H9 (cell line): Measurements from ENCODE around the gene MAP1B. TPM values are rescaled to one million over a fixed set of nuclear protein-coding genes. Genes with fewer than 3 reads are reported as not detected.
A peak's percentile ranks its signal among the peaks of the same experiment; 100 is the strongest.

ENCODE experiments used
- DNase-seq: peaks from one replicate; pipeline ENCODE4 v3.0.0-alpha.2; 2017
- H2AFZ ChIP-seq: one replicate; pipeline ENCODE4 v1.6.1; 2013; ENCODE audit warnings: mild to moderate bottlenecking, low read length, control low read depth, moderate library complexity
- H2AK5ac ChIP-seq: 2 replicates; pipeline ENCODE4 v1.6.1; 2013; ENCODE audit warnings: low read length, control low read depth, mixed read lengths; ENCODE audit not compliant: insufficient read length
- H2BK120ac ChIP-seq: one replicate; pipeline ENCODE4 v1.6.1; 2013; ENCODE audit warnings: low read depth, mild to moderate bottlenecking, low read length, control low read depth, inconsistent platforms; ENCODE audit not compliant: poor library complexity, severe bottlenecking
- H2BK12ac ChIP-seq: 2 replicates; pipeline ENCODE4 v1.6.1; 2013; ENCODE audit warnings: low read length, control low read depth, mixed read lengths, low read depth; ENCODE audit not compliant: insufficient read length
- H2BK15ac ChIP-seq: 2 replicates; pipeline ENCODE4 v1.6.1; 2013; ENCODE audit warnings: low read depth, low read length, control low read depth
- H2BK20ac ChIP-seq: one replicate; pipeline ENCODE4 v1.6.1; 2013; ENCODE audit warnings: low read depth, mild to moderate bottlenecking, low read length, control low read depth, inconsistent platforms; ENCODE audit not compliant: poor library complexity, severe bottlenecking
- H2BK5ac ChIP-seq: 2 replicates; pipeline ENCODE4 v1.6.1; 2013; ENCODE audit warnings: low read length, control low read depth, mixed read lengths; ENCODE audit not compliant: insufficient read length
- H3K14ac ChIP-seq: 2 replicates; pipeline ENCODE4 v1.6.1; 2013; ENCODE audit warnings: low read length, control low read depth; ENCODE audit not compliant: insufficient read depth
- H3K18ac ChIP-seq: 2 replicates; pipeline ENCODE4 v1.6.1; 2013; ENCODE audit warnings: low read depth, mild to moderate bottlenecking, mixed read lengths, low read length, control low read depth; ENCODE audit not compliant: insufficient read length
- H3K23ac ChIP-seq: 2 replicates; pipeline ENCODE4 v1.6.1; 2013; ENCODE audit warnings: low read length, control low read depth, mixed read lengths, low read depth; ENCODE audit not compliant: insufficient read length
- H3K23me2 ChIP-seq: 2 replicates; pipeline ENCODE4 v1.6.1; 2013; ENCODE audit warnings: low read depth, mild to moderate bottlenecking, mixed read lengths, low read length, control low read depth; ENCODE audit not compliant: insufficient read length, poor library complexity, severe bottlenecking
- H3K27ac ChIP-seq: 2 replicates; pipeline ENCODE4 v1.5.1; 2013; ENCODE audit warnings: low read length, control low read depth, mixed read lengths, low read depth; ENCODE audit not compliant: insufficient read length
- H3K27me3 ChIP-seq: 2 replicates; pipeline ENCODE4 v1.6.1; 2013; ENCODE audit warnings: low read length, control low read depth, inconsistent platforms; ENCODE audit not compliant: insufficient read depth
- H3K4ac ChIP-seq: 2 replicates; pipeline ENCODE4 v1.6.1; 2013; ENCODE audit warnings: low read depth, mild to moderate bottlenecking, control low read depth, inconsistent platforms, low read length, moderate library complexity
- H3K4me1 ChIP-seq: 2 replicates; pipeline ENCODE4 v1.6.1; 2013; ENCODE audit warnings: low read length, control low read depth, inconsistent platforms; ENCODE audit not compliant: insufficient read depth
- H3K4me2 ChIP-seq: 2 replicates; pipeline ENCODE4 v1.6.1; 2013; ENCODE audit warnings: low read length, control low read depth, mixed read lengths; ENCODE audit not compliant: insufficient read length, insufficient read depth
- H3K56ac ChIP-seq: 2 replicates; pipeline ENCODE4 v1.6.1; 2013; ENCODE audit warnings: low read depth, mild to moderate bottlenecking, mixed read lengths, low read length, control low read depth; ENCODE audit not compliant: insufficient read length
- H3K79me1 ChIP-seq: 2 replicates; pipeline ENCODE4 v1.6.1; 2013; ENCODE audit warnings: low read depth, mild to moderate bottlenecking, moderate library complexity, low read length, control low read depth, inconsistent platforms; ENCODE audit not compliant: insufficient read depth, poor library complexity, severe bottlenecking
- H3K79me2 ChIP-seq: 2 replicates; pipeline ENCODE4 v1.6.1; 2013; ENCODE audit warnings: low read length, control low read depth, inconsistent platforms; ENCODE audit not compliant: insufficient read depth
- H3K9ac ChIP-seq: 2 replicates; pipeline ENCODE4 v1.6.1; 2013; ENCODE audit warnings: low read length, control low read depth, mixed read lengths; ENCODE audit not compliant: insufficient read length; ENCODE audit errors: extremely low read depth
- H3K9me3 ChIP-seq: one replicate; pipeline ENCODE4 v1.6.1; 2013; ENCODE audit warnings: low read depth, low read length, inconsistent platforms; ENCODE audit not compliant: control insufficient read depth
- H3T11ph ChIP-seq: one replicate; pipeline ENCODE4 v1.6.1; 2013; ENCODE audit warnings: mild to moderate bottlenecking, low read length, control low read depth, inconsistent platforms
- H4K20me1 ChIP-seq: one replicate; pipeline ENCODE4 v1.6.1; 2013; ENCODE audit not compliant: control insufficient read depth, insufficient read length, insufficient read depth
- H4K5ac ChIP-seq: 2 replicates; pipeline ENCODE4 v1.6.1; 2013; ENCODE audit warnings: low read depth, mild to moderate bottlenecking, mixed read lengths, low read length, control low read depth; ENCODE audit not compliant: insufficient read length
- H4K8ac ChIP-seq: replicated peaks from 2 replicates; pipeline ENCODE4 v1.6.1; 2013; ENCODE audit warnings: low read length, control low read depth, mixed read lengths, low read depth; ENCODE audit not compliant: insufficient read length
- H4K91ac ChIP-seq: 2 replicates; pipeline ENCODE4 v1.6.1; 2013; ENCODE audit warnings: low read depth, mild to moderate bottlenecking, moderate library complexity, mixed read lengths, low read length, control low read depth; ENCODE audit not compliant: insufficient read length
- H3K27ac Mint-ChIP-seq, 3 experiments: 2 replicates in 2 of 3; 3 replicates in 1 of 3; pipeline ENCODE4 v1.8.0; 2020 to 2021; ENCODE audit warnings: mixed read lengths in 3 of 3, mild to moderate bottlenecking in 1 of 3, moderate library complexity in 1 of 3
- H3K27me3 Mint-ChIP-seq: 2 replicates; pipeline ENCODE4 v1.8.0; 2021; ENCODE audit warnings: low read depth, mild to moderate bottlenecking, moderate library complexity, mixed read lengths
- H3K36me3 Mint-ChIP-seq, 3 experiments: 2 replicates in 2 of 3; 3 replicates in 1 of 3; pipeline ENCODE4 v1.8.0; 2020 to 2021; ENCODE audit warnings: low read depth in 3 of 3, mixed read lengths in 3 of 3; ENCODE audit not compliant: insufficient read depth in 1 of 3
- H3K4me1 Mint-ChIP-seq, 2 experiments: 2 replicates each; pipeline ENCODE4 v1.8.0; 2020; ENCODE audit warnings: mixed read lengths in 2 of 2
- H3K4me3 Mint-ChIP-seq, 2 experiments: 2 replicates in 1 of 2; 3 replicates in 1 of 2; pipeline ENCODE4 v1.8.0; 2020 to 2021; ENCODE audit warnings: mild to moderate bottlenecking in 2 of 2, mixed read lengths in 2 of 2, moderate library complexity in 1 of 2
- H3K9me3 Mint-ChIP-seq, 2 experiments: 2 replicates in 1 of 2; 3 replicates in 1 of 2; pipeline ENCODE4 v1.8.0; 2020; ENCODE audit warnings: mild to moderate bottlenecking in 2 of 2, mixed read lengths in 2 of 2, moderate library complexity in 1 of 2
- CTCF ChIP-seq: fragments of 200-600 bp; sonication (generic); conservative IDR thresholded peaks from 3 replicates; pipeline ENCODE4 v1.8.0; 2021; ENCODE audit warnings: antibody characterized with exemption, mild to moderate bottlenecking
- WGBS: extraction: QIAGEN DNeasy Blood & Tissue Kit; methylation state at CpG from one replicate; pipeline ENCODE4 v1.1.7; 2013; ENCODE audit warnings: missing lambda C conversion rate, low lambda C conversion rate, mixed read lengths; ENCODE audit not compliant: insufficient read length; ENCODE audit errors: extremely low coverage; 5-methylcytosine and 5-hydroxymethylcytosine counted together
- total RNA-seq: library from RNA; stranded (reverse); gene quantifications from 2 replicates; pipeline ENCODE4 v1.2.1, GENCODE V29; 2021

The MAP1B gene
- total RNA-seq, 1 experiment from 2014 or later: 67.5 TPM

GRCh38 chr5:72079288-72079687 lies 28.0 kb upstream of the MAP1B start:
- WGBS: no CpG with 5 or more reads among the region's 7 CpGs
- H3K27ac ChIP-seq: no peak overlapping the region
- H3T11ph ChIP-seq: no peak overlapping the region
- no peaks in the 10 kb centered on the region for H4K20me1 ChIP-seq
- H2BK20ac ChIP-seq: no peak overlapping the region
- H3K79me2 ChIP-seq: no peaks in the 10 kb centered on the region
- H2BK12ac ChIP-seq: no peak overlapping the region
- no peak overlapping the region for H3K23ac ChIP-seq
- peak; percentile 54 for TF ChIP-seq CTCF
- Mint-ChIP-seq H3K4me3 (no peak overlapping the region), H3K27me3 (no peaks in the 10 kb centered on the region), H3K27ac (peak overlapping the region in 1 of 3 experiments; percentile 68; a peak in 2 of 7 replicates), H3K36me3 (no peaks in the 10 kb centered on the region), H3K9me3 (no peaks in the 10 kb centered on the region), H3K4me1 (peaks cover 14 to 22% of the 10 kb centered on the region in 2 experiments)
- H3K4ac ChIP-seq: no peak overlapping the region
- no peak overlapping the region for H2BK15ac ChIP-seq
- no peak overlapping the region for H2BK5ac ChIP-seq
- no peak overlapping the region for H4K91ac ChIP-seq
- no peak overlapping the region for H2BK120ac ChIP-seq
- H3K9ac ChIP-seq: no peak overlapping the region
- H3K9me3 ChIP-seq: no peaks in the 10 kb centered on the region
- no peaks in the 10 kb centered on the region for H3K27me3 ChIP-seq
- H2AFZ ChIP-seq: peak overlapping the region; percentile 67
- H2AK5ac ChIP-seq: no peak overlapping the region
- no peak overlapping the region for H4K5ac ChIP-seq
- H3K4me2 ChIP-seq: peak overlapping the region; percentile 30
- H3K79me1 ChIP-seq: no peaks in the 10 kb centered on the region
- no peaks in the 10 kb centered on the region for H3K23me2 ChIP-seq
- no peak overlapping the region for H3K56ac ChIP-seq
- H3K18ac ChIP-seq: peak overlapping the region; percentile 11
- H3K14ac ChIP-seq: no peak overlapping the region
- peaks cover 4% of the 10 kb centered on the region; the same call in 1 of the 2 replicates for H3K4me1 ChIP-seq
- H4K8ac ChIP-seq: no peak overlapping the region
- peak; percentile 83 for DNase-seq
